ENCODE measurements around the gene SIGLEC12. TPM values are rescaled to one million over a fixed set of nuclear protein-coding genes. Genes with fewer than 3 reads are reported as not detected.

The SIGLEC12 gene
- total and polyA plus RNA-seq, 9 of the 15 experiments (the other 6 are each of a cell fraction or from before 2014, with no cell fraction given) = 0.08 to 1.3 (median 0.54) TPM

- BruUV-seq (replicated peaks) = TSS peak; percentile 97
- peaks cover 10% of the 10 kb centered on the region; the same call in 2 of the 3 replicates for H3K36me3 ChIP-seq (ENCODE audit: control insufficient read depth, insufficient read depth, low read length)
- WGBS (ENCODE audit: insufficient coverage, low coverage, missing lambda C conversion rate) = 2% methylated on average over 7 of the region's 7 CpGs
- DNase-seq (ENCODE audit: extremely low read depth in 1 of 4, low spot score in 3 of 4) (peak; percentile 55 to 96 (median 65)), FAIRE-seq (peak; percentile 98), ATAC-seq (peak; percentile 40)
- ChIA-PET POLR2A (interaction anchor here (0.6 to 3.5 kb wide), 27 partner anchors 9 to 157 kb away, joined by 3 to 31 read pairs (median 5); partner anchors contain the start of genes C19orf84, CEACAM18, SIGLEC6 and ZNF175), CTCF (ENCODE audit: low intra/inter-chr PET ratio) (no interaction called here)
- intact Hi-C loops (cut with micrococcal nuclease) (loop anchor here (2.0 kb wide), 3 partner anchors 25 to 79 kb away; no protein-coding TSS in a partner anchor), in situ Hi-C loops (cut with MboI) (no loop called here)
- H3K4me1 ChIP-seq (replicated peaks in 1 of 2; ENCODE audit: control insufficient read depth in 2 of 2, insufficient read depth in 2 of 2, low read length in 2 of 2) = peaks cover 55 to 58% of the 10 kb centered on the region in 2 experiments
- peaks cover 61% of the 10 kb centered on the region for H3K79me2 ChIP-seq (ENCODE audit: control insufficient read depth, insufficient read depth, low read length)
- H3K27ac ChIP-seq (ENCODE audit: extremely low read depth, low read depth, low read length) = peak overlapping the region; percentile 100
- peak overlapping the region; percentile 51 for H3K4me3 ChIP-seq
- H3K4me2 ChIP-seq (ENCODE audit: insufficient read depth, low read length) = peak overlapping the region; percentile 98
- no peaks in the 10 kb centered on the region for H4K20me1 ChIP-seq (replicated peaks; ENCODE audit: control insufficient read depth, insufficient read depth, low read length)
- H3K9me1 ChIP-seq (ENCODE audit: control insufficient read depth, insufficient read depth, low read length) = no peaks in the 10 kb centered on the region
- no peaks in the 10 kb centered on the region for H3K9me3 ChIP-seq (replicated peaks; ENCODE audit: control insufficient read depth, insufficient read depth, low read depth, low read length)
- peak overlapping the region; percentile 16; the same call in 1 of the 2 replicates for H2AFZ ChIP-seq (ENCODE audit: low read depth, low read length)
- no peaks in the 10 kb centered on the region; a peak in 1 of 5 replicates for H3K27me3 ChIP-seq (ENCODE audit: control insufficient read depth in 2 of 2, insufficient read depth in 2 of 2, low read length in 2 of 2)
- H3K9ac ChIP-seq (ENCODE audit: insufficient read depth in 1 of 2, low read depth in 2 of 2, low read length in 2 of 2) = peak overlapping the region; percentile 77 to 98; a peak in 3 of 4 replicates
- TF ChIP-seq ZNF639 (CRISPR knock-in tag; conservative IDR thresholded peaks at IDR 0.05 in 1 of 2, IDR thresholded peaks at IDR 0.05 in 1 of 2) (no peak; a peak in 1 of 4 replicates), SIRT6 (IDR thresholded peaks at IDR 0.05; ENCODE audit: low read depth, low read length) (no peak), WHSC1 (IDR thresholded peaks at IDR 0.05; ENCODE audit: low read length) (no peak), ZNF551 (CRISPR knock-in tag; IDR thresholded peaks at IDR 0.05) (no peak), ZNF584 (CRISPR knock-in tag; IDR thresholded peaks at IDR 0.05; ENCODE audit: low read depth) (peak; percentile 81; the same call in 1 of the 2 replicates), ZNF133 (CRISPR knock-in tag; IDR thresholded peaks at IDR 0.05) (no peak), HDAC2 (IDR thresholded peaks at IDR 0.05) (no peak), ZNF717 (CRISPR knock-in tag; IDR thresholded peaks at IDR 0.05) (no peak), ESRRA (IDR thresholded peaks at IDR 0.05; ENCODE audit: borderline replicate concordance, low read depth) (peak; percentile 60; the same call in 1 of the 2 replicates), DDX20 (tag; IDR thresholded peaks at IDR 0.05; ENCODE audit: low read depth) (no peak), JUND (IDR thresholded peaks at IDR 0.05; ENCODE audit: borderline replicate concordance, low read depth, low read length) (peak; percentile 87), JUND (tag; IDR thresholded peaks at IDR 0.05; ENCODE audit: borderline replicate concordance, low read depth, low read length) (peak; percentile 78; the same call in 2 of the 3 replicates), HES1 (IDR thresholded peaks at IDR 0.05; ENCODE audit: low read depth) (peak; percentile 86), SP1 (CRISPR knock-in tag; IDR thresholded peaks at IDR 0.05) (no peak), FOSL1 (tag; conservative IDR thresholded peaks at IDR 0.05) (no peak; the same call in 1 of the 2 replicates), RBM25 (IDR thresholded peaks at IDR 0.05; ENCODE audit: low read depth, low read length, severe bottlenecking) (no peak), PKNOX1 (IDR thresholded peaks at IDR 0.05) (peak; percentile 72), MCM7 (IDR thresholded peaks at IDR 0.05) (no peak)
These were observed 46.0 kb upstream of the SIGLEC12 start for GRCh38 chr19:51547397-51548212.

Data from K562 (cell line).